ENCODE data around the gene ANKRD63.

Gene ANKRD63

DNA sequence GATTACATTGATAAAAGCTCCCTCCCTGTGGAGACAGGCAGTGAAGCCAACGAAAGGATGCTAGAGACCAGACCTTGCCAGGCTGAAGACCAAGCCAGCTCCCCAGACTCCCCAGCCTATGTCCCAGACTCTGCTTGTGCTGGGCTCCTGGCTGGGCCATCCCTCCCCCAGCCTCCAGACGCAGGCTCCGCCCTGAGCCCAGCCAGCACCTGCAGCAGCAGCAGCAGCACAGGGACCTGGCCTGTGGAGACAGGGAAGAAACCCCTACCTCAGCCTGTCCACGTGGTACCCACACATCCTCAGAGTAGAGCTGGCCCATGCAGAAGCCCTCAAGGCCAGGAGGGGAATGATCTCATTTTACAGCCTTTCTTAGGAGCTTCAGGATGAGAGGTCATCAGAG, 13.3 kb downstream of the ANKRD63 start:
- no CpG with 5 or more reads among the region's 4 CpGs for WGBS, 2 donors (ENCODE audit: extremely low coverage in 2 of 2, insufficient read length in 2 of 2, insufficient replicate concordance in 1 of 2)
- DNase-seq (ENCODE audit: low spot score): no peak

DNA sequence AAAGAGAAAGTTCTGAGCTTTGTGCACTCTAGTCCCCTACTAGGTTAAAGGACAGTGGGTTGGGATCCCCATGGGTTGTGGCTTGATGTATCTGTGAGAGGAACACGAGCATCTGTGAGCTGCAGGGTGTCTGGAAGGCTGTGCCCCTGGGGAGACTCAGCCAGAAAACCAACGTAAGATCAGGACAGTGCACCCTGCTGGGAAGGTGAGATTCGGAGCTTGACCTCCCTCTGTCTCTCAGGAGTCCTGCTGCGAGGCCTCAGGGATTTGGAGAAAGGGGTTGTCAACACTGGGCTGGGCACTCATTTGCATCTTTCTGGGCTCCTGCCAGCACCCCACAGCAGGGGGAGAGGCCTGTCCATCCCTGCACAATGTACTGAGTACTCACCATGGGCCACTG, 15.2 kb downstream of the ANKRD63 start:
- H4K91ac ChIP-seq (ENCODE audit: low read depth, low read length, poor library complexity): no peak overlapping the region
- H2BK12ac ChIP-seq (ENCODE audit: low read length): peak overlapping the region; percentile 31
- no CpG with 5 or more reads among the region's 4 CpGs for WGBS, 2 donors (ENCODE audit: extremely low coverage in 2 of 2, insufficient read length in 2 of 2, insufficient replicate concordance in 1 of 2)
- H2BK5ac ChIP-seq (ENCODE audit: low read length): no peak overlapping the region
- no peak for DNase-seq (ENCODE audit: low spot score)
- H3K9me3 ChIP-seq (replicated peaks in 1 of 2; ENCODE audit: control insufficient read depth in 2 of 2, insufficient read depth in 1 of 2, low read depth in 1 of 2, low read length in 2 of 2): peaks cover 0 to 1% of the 10 kb centered on the region in 2 donors
- no peak overlapping the region for H2BK120ac ChIP-seq (ENCODE audit: low read depth, low read length)
- H3K36me3 ChIP-seq (replicated peaks in 1 of 2; ENCODE audit: control insufficient read depth in 2 of 2, insufficient read depth in 2 of 2, low read length in 2 of 2): no peaks in the 10 kb centered on the region
- H3K4ac ChIP-seq (ENCODE audit: low read length): no peak overlapping the region
- H3K4me2 ChIP-seq (ENCODE audit: insufficient read depth, low read length, poor library complexity, severe bottlenecking): no peak overlapping the region
- H3K23ac ChIP-seq (ENCODE audit: low read depth, low read length, poor library complexity): no peak overlapping the region
- no peak overlapping the region for H2AFZ ChIP-seq (ENCODE audit: low read length)
- peaks cover under 1% of the 10 kb centered on the region for H3K79me1 ChIP-seq (ENCODE audit: low read depth, low read length)
- no peak overlapping the region for H3K14ac ChIP-seq (ENCODE audit: low read length)
- H4K8ac ChIP-seq (ENCODE audit: low read depth, low read length): no peak overlapping the region
- no peak overlapping the region for H3K27ac ChIP-seq (replicated peaks; ENCODE audit: low read length)
- peak overlapping the region; percentile 12 for H3K9ac ChIP-seq (ENCODE audit: low read depth, low read length, poor library complexity)
- H3K27me3 ChIP-seq (ENCODE audit: control insufficient read depth in 3 of 3, insufficient read depth in 3 of 3, low read depth in 1 of 3, low read length in 3 of 3): no peaks in the 10 kb centered on the region
- peak overlapping the region; percentile 57 for H3K18ac ChIP-seq (ENCODE audit: low read length)
- no peak overlapping the region for H2BK15ac ChIP-seq (ENCODE audit: low read length)
- no peak overlapping the region for H2AK5ac ChIP-seq (ENCODE audit: low read depth, low read length)
- no peak overlapping the region for H3K4me3 ChIP-seq (ENCODE audit: low read length in 2 of 2)
- peaks cover 5 to 15% of the 10 kb centered on the region in 2 donors for H3K4me1 ChIP-seq (ENCODE audit: control insufficient read depth in 2 of 2, insufficient read depth in 1 of 2, low read depth in 1 of 2, low read length in 2 of 2)

More for the DNA sequence above, 13.3 kb downstream of the ANKRD63 start:
- H2AK5ac ChIP-seq (ENCODE audit: low read depth, low read length): peak overlapping the region; percentile 8
- no peak overlapping the region for H2BK120ac ChIP-seq (ENCODE audit: low read depth, low read length)
- no peak overlapping the region for H3K18ac ChIP-seq (ENCODE audit: low read length)
- H2BK12ac ChIP-seq (ENCODE audit: low read length): no peak overlapping the region
- peaks cover 0 to 3% of the 10 kb centered on the region in 2 donors for H3K9me3 ChIP-seq (replicated peaks in 1 of 2; ENCODE audit: control insufficient read depth in 2 of 2, insufficient read depth in 1 of 2, low read depth in 1 of 2, low read length in 2 of 2)
- no peak overlapping the region for H2AFZ ChIP-seq (ENCODE audit: low read length)
- H3K36me3 ChIP-seq (replicated peaks in 1 of 2; ENCODE audit: control insufficient read depth in 2 of 2, insufficient read depth in 2 of 2, low read length in 2 of 2): no peaks in the 10 kb centered on the region
- H3K4ac ChIP-seq (ENCODE audit: low read length): no peak overlapping the region
- H3K4me2 ChIP-seq (ENCODE audit: insufficient read depth, low read length, poor library complexity, severe bottlenecking): no peak overlapping the region
- no peak overlapping the region for H2BK15ac ChIP-seq (ENCODE audit: low read length)
- H2BK5ac ChIP-seq (ENCODE audit: low read length): no peak overlapping the region
- H3K27ac ChIP-seq (replicated peaks; ENCODE audit: low read length): no peak overlapping the region
- peak overlapping the region; percentile 16 for H3K9ac ChIP-seq (ENCODE audit: low read depth, low read length, poor library complexity)
- no peak overlapping the region for H4K91ac ChIP-seq (ENCODE audit: low read depth, low read length, poor library complexity)
- H3K79me1 ChIP-seq (ENCODE audit: low read depth, low read length): peaks cover 1% of the 10 kb centered on the region
- no peak overlapping the region for H3K14ac ChIP-seq (ENCODE audit: low read length)
- H4K8ac ChIP-seq (ENCODE audit: low read depth, low read length): no peak overlapping the region
- H3K4me3 ChIP-seq (ENCODE audit: low read length in 2 of 2): no peak overlapping the region
- peaks cover 5 to 15% of the 10 kb centered on the region in 2 donors for H3K4me1 ChIP-seq (ENCODE audit: control insufficient read depth in 2 of 2, insufficient read depth in 1 of 2, low read depth in 1 of 2, low read length in 2 of 2)
- no peak overlapping the region for H3K23ac ChIP-seq (ENCODE audit: low read depth, low read length, poor library complexity)
- no peaks in the 10 kb centered on the region for H3K27me3 ChIP-seq (ENCODE audit: control insufficient read depth in 3 of 3, insufficient read depth in 3 of 3, low read depth in 1 of 3, low read length in 3 of 3)

DNA sequence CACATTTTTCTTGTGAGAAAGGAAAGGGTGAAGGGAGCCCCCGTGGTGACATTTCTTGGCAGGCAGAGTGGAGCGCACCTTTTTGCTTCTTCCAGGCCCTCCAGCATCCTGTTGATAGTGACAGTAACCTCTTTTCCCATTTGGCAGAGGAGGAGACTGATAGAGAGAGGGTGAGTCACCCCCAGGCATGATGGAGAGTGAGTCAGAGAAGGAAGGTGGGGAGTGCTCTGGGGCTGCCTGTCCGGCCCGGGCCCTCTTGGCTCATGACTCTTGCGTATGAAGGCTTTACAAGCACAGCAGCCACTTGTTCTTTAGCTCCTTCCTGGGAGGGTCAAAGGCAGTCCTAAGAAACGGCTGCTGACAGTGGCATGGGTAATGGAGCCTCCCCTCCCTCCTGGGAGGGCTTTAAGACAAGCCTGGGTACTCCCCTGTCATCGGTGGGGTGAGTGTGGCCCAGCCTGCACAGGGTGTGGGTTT, 16.0 kb downstream of the ANKRD63 start:
- no peak overlapping the region for H2BK120ac ChIP-seq (ENCODE audit: low read depth, low read length)
- H3K27me3 ChIP-seq (ENCODE audit: control insufficient read depth in 3 of 3, insufficient read depth in 3 of 3, low read depth in 1 of 3, low read length in 3 of 3): no peaks in the 10 kb centered on the region
- peaks cover 0 to 1% of the 10 kb centered on the region in 2 donors for H3K9me3 ChIP-seq (replicated peaks in 1 of 2; ENCODE audit: control insufficient read depth in 2 of 2, insufficient read depth in 1 of 2, low read depth in 1 of 2, low read length in 2 of 2)
- H2BK5ac ChIP-seq (ENCODE audit: low read length): peak overlapping the region; percentile 60
- H3K4ac ChIP-seq (ENCODE audit: low read length): no peak overlapping the region
- no peak overlapping the region for H4K8ac ChIP-seq (ENCODE audit: low read depth, low read length)
- H3K4me3 ChIP-seq (ENCODE audit: low read length in 2 of 2): no peak overlapping the region
- H3K18ac ChIP-seq (ENCODE audit: low read length): peak overlapping the region; percentile 8
- H2BK12ac ChIP-seq (ENCODE audit: low read length): no peak overlapping the region
- no peak overlapping the region for H3K14ac ChIP-seq (ENCODE audit: low read length)
- no peak overlapping the region for H4K91ac ChIP-seq (ENCODE audit: low read depth, low read length, poor library complexity)
- H3K36me3 ChIP-seq (replicated peaks in 1 of 2; ENCODE audit: control insufficient read depth in 2 of 2, insufficient read depth in 2 of 2, low read length in 2 of 2): no peaks in the 10 kb centered on the region
- H3K4me1 ChIP-seq (ENCODE audit: control insufficient read depth in 2 of 2, insufficient read depth in 1 of 2, low read depth in 1 of 2, low read length in 2 of 2): peaks cover 5 to 14% of the 10 kb centered on the region in 2 donors
- H2AFZ ChIP-seq (ENCODE audit: low read length): peak overlapping the region; percentile 81
- H3K9ac ChIP-seq (ENCODE audit: low read depth, low read length, poor library complexity): no peak overlapping the region
- no peak overlapping the region for H3K27ac ChIP-seq (replicated peaks; ENCODE audit: low read length)
- H2BK15ac ChIP-seq (ENCODE audit: low read length): no peak overlapping the region
- H3K4me2 ChIP-seq (ENCODE audit: insufficient read depth, low read length, poor library complexity, severe bottlenecking): no peak overlapping the region
- H3K79me1 ChIP-seq (ENCODE audit: low read depth, low read length): no peaks in the 10 kb centered on the region
- WGBS, 2 donors (ENCODE audit: extremely low coverage in 2 of 2, insufficient read length in 2 of 2, insufficient replicate concordance in 1 of 2): no CpG with 5 or more reads among the region's 7 CpGs
- H2AK5ac ChIP-seq (ENCODE audit: low read depth, low read length): no peak overlapping the region
- DNase-seq (ENCODE audit: low spot score): no peak
- no peak overlapping the region for H3K23ac ChIP-seq (ENCODE audit: low read depth, low read length, poor library complexity)

DNA sequence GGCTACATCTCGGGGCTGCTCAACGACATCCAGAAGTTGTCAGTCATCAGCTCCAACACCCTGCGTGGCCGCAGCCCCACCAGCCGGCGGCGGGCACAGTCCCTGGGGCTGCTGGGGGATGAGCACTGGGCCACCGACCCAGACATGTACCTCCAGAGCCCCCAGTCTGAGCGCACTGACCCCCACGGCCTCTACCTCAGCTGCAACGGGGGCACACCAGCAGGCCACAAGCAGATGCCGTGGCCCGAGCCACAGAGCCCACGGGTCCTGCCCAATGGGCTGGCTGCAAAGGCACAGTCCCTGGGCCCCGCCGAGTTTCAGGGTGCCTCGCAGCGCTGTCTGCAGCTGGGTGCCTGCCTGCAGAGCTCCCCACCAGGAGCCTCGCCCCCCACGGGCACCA, 17.0 kb downstream of the ANKRD63 start:
- Histone ChIP-seq H4K8ac (ENCODE audit: low read depth, low read length) (no peak overlapping the region), H3K9me3 (replicated peaks in 1 of 2; ENCODE audit: control insufficient read depth in 2 of 2, insufficient read depth in 1 of 2, low read depth in 1 of 2, low read length in 2 of 2) (peaks cover 0 to 1% of the 10 kb centered on the region in 2 donors), H4K91ac (ENCODE audit: low read depth, low read length, poor library complexity) (no peak overlapping the region), H3K4ac (ENCODE audit: low read length) (peak overlapping the region; percentile 57), H3K4me2 (ENCODE audit: insufficient read depth, low read length, poor library complexity, severe bottlenecking) (no peak overlapping the region), H3K79me1 (ENCODE audit: low read depth, low read length) (no peaks in the 10 kb centered on the region), H3K27ac (replicated peaks; ENCODE audit: low read length) (no peak overlapping the region), H2BK120ac (ENCODE audit: low read depth, low read length) (no peak overlapping the region), H3K23ac (ENCODE audit: low read depth, low read length, poor library complexity) (peak overlapping the region; percentile 60), H3K18ac (ENCODE audit: low read length) (peak overlapping the region; percentile 93), H2AFZ (ENCODE audit: low read length) (no peak overlapping the region), H3K9ac (ENCODE audit: low read depth, low read length, poor library complexity) (peak overlapping the region; percentile 54), H2BK5ac (ENCODE audit: low read length) (no peak overlapping the region), H3K4me3 (ENCODE audit: low read length in 2 of 2) (no peak overlapping the region), H3K14ac (ENCODE audit: low read length) (no peak overlapping the region), H2BK15ac (ENCODE audit: low read length) (peak overlapping the region; percentile 45), H3K27me3 (ENCODE audit: control insufficient read depth in 3 of 3, insufficient read depth in 3 of 3, low read depth in 1 of 3, low read length in 3 of 3) (no peaks in the 10 kb centered on the region), H3K36me3 (replicated peaks in 1 of 2; ENCODE audit: control insufficient read depth in 2 of 2, insufficient read depth in 2 of 2, low read length in 2 of 2) (no peaks in the 10 kb centered on the region), H2BK12ac (ENCODE audit: low read length) (no peak overlapping the region), H2AK5ac (ENCODE audit: low read depth, low read length) (peak overlapping the region; percentile 64), H3K4me1 (ENCODE audit: control insufficient read depth in 2 of 2, insufficient read depth in 1 of 2, low read depth in 1 of 2, low read length in 2 of 2) (peaks cover 5 to 12% of the 10 kb centered on the region in 2 donors)
- DNase-seq (ENCODE audit: low spot score): no peak
- no CpG with 5 or more reads among the region's 20 CpGs for WGBS, 2 donors (ENCODE audit: extremely low coverage in 2 of 2, insufficient read length in 2 of 2, insufficient replicate concordance in 1 of 2)
